GM23338 (cell line): ENCODE data around the gene ESYT1. TPM values are rescaled to one million over a fixed set of nuclear protein-coding genes. Genes with fewer than 3 reads are reported as not detected.
A peak's percentile ranks its signal among the peaks of the same experiment; 100 is the strongest.

Experiments
- ATAC-seq: fragments of 200-7000 bp; cut with Tn5 transposase; 3 replicates; pipeline ENCODE4 v1.9.1; 2020
- DNase-seq: peaks from one replicate; pipeline ENCODE4 v3.0.0-alpha.2; 2015; ENCODE audit warnings: low spot score
- H2AFZ ChIP-seq: fragments of 200-600 bp; sonication (generic); 2 replicates; pipeline ENCODE4 v1.8.0; 2016; ENCODE audit warnings: antibody characterized with exemption, mild to moderate bottlenecking, moderate library complexity
- H3F3A ChIP-seq: fragments of 200-600 bp; sonication (generic); replicated peaks from 2 replicates; pipeline ENCODE4 v1.8.0; 2017; ENCODE audit warnings: antibody characterized with exemption, mixed run types, low read depth
- H3K27ac ChIP-seq: fragments of 200-600 bp; sonication (generic); 2 replicates; pipeline ENCODE4 v1.6.1; 2016; ENCODE audit warnings: low read depth
- H3K27me3 ChIP-seq: fragments of 200-600 bp; sonication (generic); 2 replicates; pipeline ENCODE4 v1.8.0; 2016; ENCODE audit warnings: mild to moderate bottlenecking, mixed run types, moderate library complexity; ENCODE audit not compliant: insufficient read depth
- H3K36me3 ChIP-seq: fragments of 200-600 bp; sonication (generic); 2 replicates; pipeline ENCODE4 v1.8.0; 2016; ENCODE audit warnings: mild to moderate bottlenecking; ENCODE audit not compliant: insufficient read depth
- H3K4me1 ChIP-seq: fragments of 200-600 bp; sonication (generic); 2 replicates; pipeline ENCODE4 v1.8.0; 2016; ENCODE audit warnings: mild to moderate bottlenecking, moderate library complexity; ENCODE audit not compliant: insufficient read depth
- H3K4me2 ChIP-seq: fragments of 200-600 bp; sonication (generic); 2 replicates; pipeline ENCODE4 v1.7.1; 2017; ENCODE audit warnings: mixed run types
- H3K4me3 ChIP-seq: fragments of 200-600 bp; sonication (generic); 2 replicates; pipeline ENCODE4 v1.6.1; 2016; ENCODE audit warnings: mixed run types
- H3K79me2 ChIP-seq: fragments of 200-600 bp; sonication (generic); replicated peaks from 2 replicates; pipeline ENCODE4 v1.8.0; 2017; ENCODE audit warnings: mild to moderate bottlenecking; ENCODE audit not compliant: insufficient read depth
- H3K9me2 ChIP-seq: fragments of 200-600 bp; sonication (generic); 2 replicates; pipeline ENCODE4 v1.8.0; 2017; ENCODE audit not compliant: insufficient read depth
- H4K20me1 ChIP-seq: fragments of 200-600 bp; sonication (generic); replicated peaks from 2 replicates; pipeline ENCODE4 v1.8.0; 2017; ENCODE audit warnings: mild to moderate bottlenecking; ENCODE audit not compliant: insufficient read depth
- H3K27ac Mint-ChIP-seq: 2 replicates; pipeline ENCODE4 v1.8.0; 2020; ENCODE audit warnings: inconsistent platforms, mild to moderate bottlenecking, moderate library complexity, mixed read lengths
- H3K27me3 Mint-ChIP-seq: 3 replicates; pipeline ENCODE4 v1.8.0; 2022; ENCODE audit warnings: low read depth, mild to moderate bottlenecking, moderate library complexity, mixed read lengths, inconsistent platforms; ENCODE audit not compliant: insufficient read depth, poor library complexity
- H3K36me3 Mint-ChIP-seq: 3 replicates; pipeline ENCODE4 v1.8.0; 2021; ENCODE audit warnings: low read depth, mild to moderate bottlenecking, inconsistent platforms, moderate library complexity, mixed read lengths
- H3K4me1 Mint-ChIP-seq: 3 replicates; pipeline ENCODE4 v1.8.0; 2020; ENCODE audit warnings: mild to moderate bottlenecking, inconsistent platforms, mixed read lengths
- H3K4me3 Mint-ChIP-seq: 3 replicates; pipeline ENCODE4 v1.8.0; 2021; ENCODE audit warnings: moderate library complexity, mild to moderate bottlenecking, inconsistent platforms, mixed read lengths
- H3K9me3 Mint-ChIP-seq: 3 replicates; pipeline ENCODE4 v1.8.0; 2020; ENCODE audit warnings: moderate library complexity, mild to moderate bottlenecking, inconsistent platforms, mixed read lengths
- CREB1 ChIP-seq: fragments of 250-450 bp; sonication (Bioruptor Pico); IDR thresholded peaks from 2 replicates; pipeline ENCODE4 v1.5.0; 2020; ENCODE audit warnings: low read depth, mild to moderate bottlenecking, moderate library complexity
- EZH2 ChIP-seq: fragments of 200-600 bp; sonication (generic); IDR thresholded peaks from one replicate; pipeline ENCODE4 v1.8.0; 2017; ENCODE audit warnings: antibody characterized with exemption, mild to moderate bottlenecking, low read depth; ENCODE audit not compliant: unreplicated experiment
- JUNB ChIP-seq: IDR thresholded peaks from one replicate; pipeline ENCODE4 v1.6.1; 2016; ENCODE audit warnings: antibody characterized with exemption; ENCODE audit not compliant: unreplicated experiment
- NANOG ChIP-seq: IDR thresholded peaks from 2 replicates; pipeline ENCODE4 v1.6.1; 2016; ENCODE audit warnings: antibody characterized with exemption, borderline replicate concordance
- POLR2AphosphoS5 ChIP-seq: IDR thresholded peaks from 2 replicates; pipeline ENCODE4 v1.6.1; 2016; ENCODE audit warnings: antibody characterized with exemption, low read depth
- ZNF114 ChIP-seq: fragments of 250-450 bp; sonication (Bioruptor Pico); IDR thresholded peaks from 2 replicates; pipeline ENCODE4 v1.5.0; 2020; ENCODE audit warnings: mild to moderate bottlenecking, moderate library complexity
- polyA plus RNA-seq: library from polyadenylated mRNA; unstranded; fragments of >200 nt; fragmentation: Nextera tagmentation; extraction: Ambion mirVana; gene quantifications from 2 replicates; pipeline ENCODE4 v1.2.1, GENCODE V29; 2016
- total RNA-seq: library from RNA; depleted of rRNA; stranded (reverse); fragments of >200 nt; shearing (Covaris generic); gene quantifications from 2 replicates; pipeline ENCODE4 v1.2.3, GENCODE V29; 2014
- TF ChIP-seq, protein P1 (sequence below), 2 experiments: fragments of 200-600 bp in 1 of 2; sonication (generic) in 1 of 2; conservative IDR thresholded peaks; 2 replicates each; pipeline versions ENCODE4 v1.5.1 to v1.6.1; 2016 to 2017; ENCODE audit warnings: antibody characterized with exemption in 2 of 2, low read depth in 2 of 2, mild to moderate bottlenecking in 2 of 2, moderate library complexity in 1 of 2
- TF ChIP-seq, protein P2 (sequence below): fragments of 250-450 bp; sonication (Bioruptor Pico); IDR thresholded peaks from 2 replicates; pipeline ENCODE4 v1.5.0; 2020; ENCODE audit warnings: mild to moderate bottlenecking, moderate library complexity
- TF ChIP-seq, protein P3 (sequence below): IDR thresholded peaks from one replicate; pipeline ENCODE4 v1.6.1; 2018; ENCODE audit warnings: antibody characterized with exemption; ENCODE audit not compliant: unreplicated experiment

ESYT1 gene
- total and polyA plus RNA-seq, 2 experiments from 2014 or later, result 23.3 to 142 TPM

DNA sequence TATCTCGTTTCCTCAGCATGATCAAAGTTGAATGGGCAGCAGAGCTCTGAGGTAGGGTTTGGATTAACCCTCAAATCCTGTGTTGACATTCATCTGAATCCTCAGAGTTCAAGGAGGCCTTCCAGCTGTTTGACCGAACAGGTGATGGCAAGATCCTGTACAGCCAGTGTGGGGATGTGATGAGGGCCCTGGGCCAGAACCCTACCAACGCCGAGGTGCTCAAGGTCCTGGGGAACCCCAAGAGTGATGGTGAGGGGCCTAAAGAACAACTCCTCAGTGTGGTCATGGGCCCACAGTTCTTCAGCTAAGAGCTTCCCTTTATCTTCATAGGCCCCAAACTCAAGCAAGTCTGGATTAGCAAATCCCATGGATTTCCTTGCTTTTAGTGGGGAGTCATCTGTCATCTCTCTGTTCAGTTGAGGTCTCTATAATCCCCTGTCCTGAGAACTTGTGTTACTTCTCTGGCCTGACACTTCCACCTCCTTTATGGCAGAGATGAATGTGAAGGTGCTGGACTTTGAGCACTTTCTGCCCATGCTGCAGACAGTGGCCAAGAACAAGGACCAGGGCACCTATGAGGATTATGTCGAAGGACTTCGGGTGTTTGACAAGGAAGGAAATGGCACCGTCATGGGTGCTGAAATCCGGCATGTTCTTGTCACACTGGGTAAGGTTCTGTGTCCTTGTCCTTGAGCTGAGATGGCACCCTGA, 31.6 kb downstream of the ESYT1 start:
- ATAC-seq, result no peak
- Histone ChIP-seq H3K36me3 (peaks cover 40% of the 10 kb centered on the region), H3K4me2 (peak overlapping the region; percentile 91), H3F3A (peaks cover 52% of the 10 kb centered on the region), H3K27ac (peak overlapping the region; percentile 98), H3K4me3 (peak overlapping the region; percentile 84), H2AFZ (no peak overlapping the region), H3K4me1 (peaks cover 47% of the 10 kb centered on the region), H3K27me3 (no peaks in the 10 kb centered on the region), H3K9me2 (no peaks in the 10 kb centered on the region), H3K79me2 (peaks cover 31% of the 10 kb centered on the region), H4K20me1 (peaks cover 17% of the 10 kb centered on the region)
- H3K4me1 Mint-ChIP-seq, result peaks cover 62% of the 10 kb centered on the region
- TF ChIP-seq, protein P1, sequence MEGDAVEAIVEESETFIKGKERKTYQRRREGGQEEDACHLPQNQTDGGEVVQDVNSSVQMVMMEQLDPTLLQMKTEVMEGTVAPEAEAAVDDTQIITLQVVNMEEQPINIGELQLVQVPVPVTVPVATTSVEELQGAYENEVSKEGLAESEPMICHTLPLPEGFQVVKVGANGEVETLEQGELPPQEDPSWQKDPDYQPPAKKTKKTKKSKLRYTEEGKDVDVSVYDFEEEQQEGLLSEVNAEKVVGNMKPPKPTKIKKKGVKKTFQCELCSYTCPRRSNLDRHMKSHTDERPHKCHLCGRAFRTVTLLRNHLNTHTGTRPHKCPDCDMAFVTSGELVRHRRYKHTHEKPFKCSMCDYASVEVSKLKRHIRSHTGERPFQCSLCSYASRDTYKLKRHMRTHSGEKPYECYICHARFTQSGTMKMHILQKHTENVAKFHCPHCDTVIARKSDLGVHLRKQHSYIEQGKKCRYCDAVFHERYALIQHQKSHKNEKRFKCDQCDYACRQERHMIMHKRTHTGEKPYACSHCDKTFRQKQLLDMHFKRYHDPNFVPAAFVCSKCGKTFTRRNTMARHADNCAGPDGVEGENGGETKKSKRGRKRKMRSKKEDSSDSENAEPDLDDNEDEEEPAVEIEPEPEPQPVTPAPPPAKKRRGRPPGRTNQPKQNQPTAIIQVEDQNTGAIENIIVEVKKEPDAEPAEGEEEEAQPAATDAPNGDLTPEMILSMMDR (conservative IDR thresholded peaks at IDR 0.05; ENCODE audit: low read depth in 2 of 2), result no peak
- no peak; the same call in 1 of the 2 replicates for TF ChIP-seq POLR2AphosphoS5
- no peak for TF ChIP-seq EZH2
- TF ChIP-seq NANOG, result no peak
- no peak for TF ChIP-seq JUNB
- TF ChIP-seq ZNF114 (CRISPR knock-in tag), result no peak
- TF ChIP-seq, protein P2, sequence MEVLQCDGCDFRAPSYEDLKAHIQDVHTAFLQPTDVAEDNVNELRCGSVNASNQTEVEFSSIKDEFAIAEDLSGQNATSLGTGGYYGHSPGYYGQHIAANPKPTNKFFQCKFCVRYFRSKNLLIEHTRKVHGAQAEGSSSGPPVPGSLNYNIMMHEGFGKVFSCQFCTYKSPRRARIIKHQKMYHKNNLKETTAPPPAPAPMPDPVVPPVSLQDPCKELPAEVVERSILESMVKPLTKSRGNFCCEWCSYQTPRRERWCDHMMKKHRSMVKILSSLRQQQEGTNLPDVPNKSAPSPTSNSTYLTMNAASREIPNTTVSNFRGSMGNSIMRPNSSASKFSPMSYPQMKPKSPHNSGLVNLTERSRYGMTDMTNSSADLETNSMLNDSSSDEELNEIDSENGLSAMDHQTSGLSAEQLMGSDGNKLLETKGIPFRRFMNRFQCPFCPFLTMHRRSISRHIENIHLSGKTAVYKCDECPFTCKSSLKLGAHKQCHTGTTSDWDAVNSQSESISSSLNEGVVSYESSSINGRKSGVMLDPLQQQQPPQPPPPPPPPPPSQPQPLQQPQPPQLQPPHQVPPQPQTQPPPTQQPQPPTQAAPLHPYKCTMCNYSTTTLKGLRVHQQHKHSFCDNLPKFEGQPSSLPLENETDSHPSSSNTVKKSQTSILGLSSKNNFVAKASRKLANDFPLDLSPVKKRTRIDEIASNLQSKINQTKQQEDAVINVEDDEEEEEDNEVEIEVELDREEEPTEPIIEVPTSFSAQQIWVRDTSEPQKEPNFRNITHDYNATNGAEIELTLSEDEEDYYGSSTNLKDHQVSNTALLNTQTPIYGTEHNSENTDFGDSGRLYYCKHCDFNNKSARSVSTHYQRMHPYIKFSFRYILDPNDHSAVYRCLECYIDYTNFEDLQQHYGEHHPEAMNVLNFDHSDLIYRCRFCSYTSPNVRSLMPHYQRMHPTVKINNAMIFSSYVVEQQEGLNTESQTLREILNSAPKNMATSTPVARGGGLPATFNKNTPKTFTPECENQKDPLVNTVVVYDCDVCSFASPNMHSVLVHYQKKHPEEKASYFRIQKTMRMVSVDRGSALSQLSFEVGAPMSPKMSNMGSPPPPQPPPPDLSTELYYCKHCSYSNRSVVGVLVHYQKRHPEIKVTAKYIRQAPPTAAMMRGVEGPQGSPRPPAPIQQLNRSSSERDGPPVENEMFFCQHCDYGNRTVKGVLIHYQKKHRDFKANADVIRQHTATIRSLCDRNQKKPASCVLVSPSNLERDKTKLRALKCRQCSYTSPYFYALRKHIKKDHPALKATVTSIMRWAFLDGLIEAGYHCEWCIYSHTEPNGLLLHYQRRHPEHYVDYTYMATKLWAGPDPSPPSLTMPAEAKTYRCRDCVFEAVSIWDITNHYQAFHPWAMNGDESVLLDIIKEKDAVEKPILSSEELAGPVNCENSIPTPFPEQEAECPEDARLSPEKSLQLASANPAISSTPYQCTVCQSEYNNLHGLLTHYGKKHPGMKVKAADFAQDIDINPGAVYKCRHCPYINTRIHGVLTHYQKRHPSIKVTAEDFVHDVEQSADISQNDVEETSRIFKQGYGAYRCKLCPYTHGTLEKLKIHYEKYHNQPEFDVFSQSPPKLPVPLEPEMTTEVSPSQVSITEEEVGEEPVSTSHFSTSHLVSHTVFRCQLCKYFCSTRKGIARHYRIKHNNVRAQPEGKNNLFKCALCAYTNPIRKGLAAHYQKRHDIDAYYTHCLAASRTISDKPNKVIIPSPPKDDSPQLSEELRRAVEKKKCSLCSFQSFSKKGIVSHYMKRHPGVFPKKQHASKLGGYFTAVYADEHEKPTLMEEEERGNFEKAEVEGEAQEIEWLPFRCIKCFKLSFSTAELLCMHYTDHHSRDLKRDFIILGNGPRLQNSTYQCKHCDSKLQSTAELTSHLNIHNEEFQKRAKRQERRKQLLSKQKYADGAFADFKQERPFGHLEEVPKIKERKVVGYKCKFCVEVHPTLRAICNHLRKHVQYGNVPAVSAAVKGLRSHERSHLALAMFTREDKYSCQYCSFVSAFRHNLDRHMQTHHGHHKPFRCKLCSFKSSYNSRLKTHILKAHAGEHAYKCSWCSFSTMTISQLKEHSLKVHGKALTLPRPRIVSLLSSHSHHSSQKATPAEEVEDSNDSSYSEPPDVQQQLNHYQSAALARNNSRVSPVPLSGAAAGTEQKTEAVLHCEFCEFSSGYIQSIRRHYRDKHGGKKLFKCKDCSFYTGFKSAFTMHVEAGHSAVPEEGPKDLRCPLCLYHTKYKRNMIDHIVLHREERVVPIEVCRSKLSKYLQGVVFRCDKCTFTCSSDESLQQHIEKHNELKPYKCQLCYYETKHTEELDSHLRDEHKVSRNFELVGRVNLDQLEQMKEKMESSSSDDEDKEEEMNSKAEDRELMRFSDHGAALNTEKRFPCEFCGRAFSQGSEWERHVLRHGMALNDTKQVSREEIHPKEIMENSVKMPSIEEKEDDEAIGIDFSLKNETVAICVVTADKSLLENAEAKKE (CRISPR knock-in tag), result no peak
- TF ChIP-seq, protein P3, sequence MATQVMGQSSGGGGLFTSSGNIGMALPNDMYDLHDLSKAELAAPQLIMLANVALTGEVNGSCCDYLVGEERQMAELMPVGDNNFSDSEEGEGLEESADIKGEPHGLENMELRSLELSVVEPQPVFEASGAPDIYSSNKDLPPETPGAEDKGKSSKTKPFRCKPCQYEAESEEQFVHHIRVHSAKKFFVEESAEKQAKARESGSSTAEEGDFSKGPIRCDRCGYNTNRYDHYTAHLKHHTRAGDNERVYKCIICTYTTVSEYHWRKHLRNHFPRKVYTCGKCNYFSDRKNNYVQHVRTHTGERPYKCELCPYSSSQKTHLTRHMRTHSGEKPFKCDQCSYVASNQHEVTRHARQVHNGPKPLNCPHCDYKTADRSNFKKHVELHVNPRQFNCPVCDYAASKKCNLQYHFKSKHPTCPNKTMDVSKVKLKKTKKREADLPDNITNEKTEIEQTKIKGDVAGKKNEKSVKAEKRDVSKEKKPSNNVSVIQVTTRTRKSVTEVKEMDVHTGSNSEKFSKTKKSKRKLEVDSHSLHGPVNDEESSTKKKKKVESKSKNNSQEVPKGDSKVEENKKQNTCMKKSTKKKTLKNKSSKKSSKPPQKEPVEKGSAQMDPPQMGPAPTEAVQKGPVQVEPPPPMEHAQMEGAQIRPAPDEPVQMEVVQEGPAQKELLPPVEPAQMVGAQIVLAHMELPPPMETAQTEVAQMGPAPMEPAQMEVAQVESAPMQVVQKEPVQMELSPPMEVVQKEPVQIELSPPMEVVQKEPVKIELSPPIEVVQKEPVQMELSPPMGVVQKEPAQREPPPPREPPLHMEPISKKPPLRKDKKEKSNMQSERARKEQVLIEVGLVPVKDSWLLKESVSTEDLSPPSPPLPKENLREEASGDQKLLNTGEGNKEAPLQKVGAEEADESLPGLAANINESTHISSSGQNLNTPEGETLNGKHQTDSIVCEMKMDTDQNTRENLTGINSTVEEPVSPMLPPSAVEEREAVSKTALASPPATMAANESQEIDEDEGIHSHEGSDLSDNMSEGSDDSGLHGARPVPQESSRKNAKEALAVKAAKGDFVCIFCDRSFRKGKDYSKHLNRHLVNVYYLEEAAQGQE, result no peak
- no peak for TF ChIP-seq CREB1
- no peak for DNase-seq
- H3K36me3 Mint-ChIP-seq, result peaks cover 82% of the 10 kb centered on the region
- peak overlapping the region; percentile 99 for H3K27ac Mint-ChIP-seq
- H3K4me3 Mint-ChIP-seq, result peak overlapping the region; percentile 92
- no peaks in the 10 kb centered on the region; the same call in none of the 3 replicates for H3K9me3 Mint-ChIP-seq
- H3K27me3 Mint-ChIP-seq, result peaks cover 54% of the 10 kb centered on the region
